A549 (cell line): ENCODE results near the gene CLASP1. TPM values are rescaled to one million over a fixed set of nuclear protein-coding genes. Genes with fewer than 3 reads are reported as not detected.

Experiments used
- ATAC-seq, 2 experiments: fragments of 200-7000 bp in 1 of 2; fragments of >200 bp in 1 of 2; cut with Nextera tagmentation in 1 of 2; cut with Tn5 transposase in 1 of 2; 3 replicates each; pipeline versions ENCODE4 v1.8.0 to v1.9.1; 2018 to 2020; ENCODE audit warnings: mild to moderate bottlenecking in 1 of 2, moderate library complexity in 1 of 2
- CTCF ChIA-PET: fragments of 300-600 bp; sonication (Branson Sonifier 250); formaldehyde crosslinking; extraction: SDS; loops from one replicate; lab custom pipeline; 2021; ENCODE audit warnings: antibody characterized with exemption, inconsistent platforms; lab: Yijun Ruan, JAX
- POLR2A ChIA-PET: fragments of 350-600 bp; formaldehyde crosslinking; extraction: SDS; loops from one replicate; lab custom pipeline; 2021; ENCODE audit warnings: antibody characterized with exemption, inconsistent platforms; lab: Yijun Ruan, JAX
- DNase-seq, 2 experiments: peaks; one replicate each; pipeline versions ENCODE4 v3.0.0 to v3.0.0-alpha.2; 2011 to 2016; ENCODE audit warnings: low read depth in 1 of 2, low spot score in 1 of 2
- FAIRE-seq: peaks from 2 replicates; lab custom pipeline; 2011; peaks lifted over from hg19 to GRCh38; lab: Jason Lieb, UNC
- H3K27ac ChIP-seq, 2 experiments: fragments of >200 bp; sonication (Bioruptor Twin); formaldehyde crosslinking; 3 replicates each; pipeline ENCODE4 v1.5.1; 2016 to 2017
- H3K4me1 ChIP-seq: fragments of >200 bp; sonication (Bioruptor Twin); formaldehyde crosslinking; 3 replicates; pipeline ENCODE4 v1.6.1; 2016
- H3K4me2 ChIP-seq: fragments of >200 bp; sonication (Bioruptor Twin); formaldehyde crosslinking; 3 replicates; pipeline ENCODE4 v1.6.1; 2016
- H3K4me3 ChIP-seq: fragments of >200 bp; sonication (Bioruptor Twin); formaldehyde crosslinking; 3 replicates; pipeline ENCODE4 v1.5.1; 2016
- H3K9me3 ChIP-seq: fragments of >200 bp; sonication (Bioruptor Twin); formaldehyde crosslinking; 3 replicates; pipeline ENCODE4 v1.6.1; 2016
- ATOH8 ChIP-seq: fragments of 250-450 bp; sonication (Bioruptor Pico); IDR thresholded peaks from 2 replicates; pipeline ENCODE4 v1.5.0; 2020; ENCODE audit warnings: low read depth, mild to moderate bottlenecking, moderate library complexity
- BHLHE40 ChIP-seq: IDR thresholded peaks from 2 replicates; pipeline ENCODE4 v1.6.1; 2012; ENCODE audit warnings: low read depth, low read length, inconsistent platforms
- CEBPB ChIP-seq, 2 experiments: fragments of >200 bp in 1 of 2; sonication (Bioruptor Twin) in 1 of 2; formaldehyde crosslinking in 1 of 2; IDR thresholded peaks; 2 replicates each; pipeline ENCODE4 v1.6.1; 2012 to 2016
- ELK1 ChIP-seq: fragments of 150-350 bp; IDR thresholded peaks from 2 replicates; pipeline ENCODE4 v1.6.1; 2014; ENCODE audit warnings: low read depth, mild to moderate bottlenecking, low read length
- EP300 ChIP-seq, 2 experiments: fragments of >200 bp; sonication (Bioruptor Twin); formaldehyde crosslinking; IDR thresholded peaks; 2 replicates in 1 of 2; 3 replicates in 1 of 2; pipeline ENCODE4 v1.6.1; 2016 to 2017
- ESRRA ChIP-seq: fragments of 150-350 bp; IDR thresholded peaks from 2 replicates; pipeline ENCODE4 v1.6.1; 2014; ENCODE audit warnings: mild to moderate bottlenecking, low read length, borderline replicate concordance
- FOXS1 ChIP-seq: fragments of 250-450 bp; sonication (Bioruptor Pico); IDR thresholded peaks from 2 replicates; pipeline ENCODE4 v1.5.0; 2020; ENCODE audit warnings: mild to moderate bottlenecking, moderate library complexity
- HEYL ChIP-seq: fragments of 250-450 bp; sonication (Bioruptor Pico); IDR thresholded peaks from 2 replicates; pipeline ENCODE4 v1.8.0; 2021; ENCODE audit warnings: mild to moderate bottlenecking, moderate library complexity
- MAFK ChIP-seq: fragments of 450-650 bp; IDR thresholded peaks from 2 replicates; pipeline ENCODE4 v1.6.1; 2014; ENCODE audit not compliant: partially characterized antibody
- MAX ChIP-seq: IDR thresholded peaks from 2 replicates; pipeline ENCODE4 v1.6.1; 2012
- NPAS2 ChIP-seq: fragments of 250-450 bp; sonication (Bioruptor Pico); IDR thresholded peaks from 2 replicates; pipeline ENCODE4 v1.8.0; 2022; ENCODE audit warnings: mild to moderate bottlenecking, moderate library complexity, borderline replicate concordance
- PBX3 ChIP-seq: IDR thresholded peaks from 2 replicates; pipeline ENCODE4 v1.6.1; 2012
- POLR2AphosphoS2 ChIP-seq: conservative IDR thresholded peaks from 2 replicates; pipeline ENCODE4 v1.6.1; 2012; ENCODE audit warnings: low read length, improper control_type of control experiment, inconsistent platforms
- RNF2 ChIP-seq: fragments of 200-600 bp; sonication (generic); IDR thresholded peaks from 2 replicates; pipeline ENCODE4 v1.6.1; 2016; ENCODE audit warnings: low read depth, mild to moderate bottlenecking, antibody characterized with exemption, moderate library complexity, borderline replicate concordance
- TFCP2L1 ChIP-seq: fragments of 250-450 bp; sonication (Bioruptor Pico); IDR thresholded peaks from 2 replicates; pipeline ENCODE4 v1.5.0; 2021; ENCODE audit warnings: mild to moderate bottlenecking
- TP53 ChIP-seq: fragments of 250-450 bp; sonication (Bioruptor Pico); IDR thresholded peaks from 2 replicates; pipeline ENCODE4 v1.5.0; 2021; ENCODE audit warnings: mild to moderate bottlenecking, moderate library complexity
- WGBS: methylation state at CpG from one replicate; pipeline ENCODE4 v1.1.6; 2017; ENCODE audit errors: missing lambda C conversion rate; 5-methylcytosine and 5-hydroxymethylcytosine counted together
- polyA plus RNA-seq, 4 experiments: library from polyadenylated mRNA; depleted of rRNA in 3 of 4; stranded (reverse); fragments of >200 nt; fragmentation: RNase III in 1 of 4; extraction: RNeasy Plus Mini Kit Qiagen cat#74134 plus additional on column Dnase treatment in 1 of 4; gene quantifications; 2 replicates in 3 of 4; 3 replicates in 1 of 4; pipeline ENCODE4 v1.2.3, GENCODE V29; 2011 to 2017

Gene CLASP1
- polyA plus RNA-seq, 2 of the 4 experiments (the other 2 are of a cell fraction) = 11.7 to 15.8 TPM

- no peak for TF ChIP-seq ATOH8
- no peak for TF ChIP-seq ESRRA
- TF ChIP-seq BHLHE40 = no peak
- no peak for TF ChIP-seq ELK1
- no peak for TF ChIP-seq MAX
- no peak for TF ChIP-seq NPAS2 (CRISPR knock-in tag)
- peak in 1 of 2 experiments; percentile 8; a peak in 1 of 4 replicates for TF ChIP-seq CEBPB (IDR thresholded peaks at IDR 0.05)
- TF ChIP-seq EP300 (IDR thresholded peaks at IDR 0.05) = no peak
Measured at GRCh38 chr2:121596221-121597080, 52.8 kb downstream of the CLASP1 start (continued).

- Histone ChIP-seq H3K27ac (no peak overlapping the region), H3K4me2 (peak overlapping the region; percentile 34; the same call in 2 of the 3 replicates), H3K4me1 (peaks cover 26% of the 10 kb centered on the region), H3K4me3 (no peak overlapping the region), H3K9me3 (no peaks in the 10 kb centered on the region)
- FAIRE-seq (no peak), DNase-seq (no peak), ATAC-seq (no peak)
- POLR2A ChIA-PET = interaction anchor here (1.3 to 2.6 kb wide), 2 partner anchors 54 to 64 kb away, joined by 7 to 10 read pairs; partner anchors contain the start of genes CLASP1 and RNU4ATAC
- TF ChIP-seq HEYL (CRISPR knock-in tag) = no peak
- TF ChIP-seq MAFK = no peak
- CTCF ChIA-PET = interaction anchor here (0.6 to 2.8 kb wide), 18 partner anchors 9 to 196 kb away, joined by 3 to 19 read pairs (median 4); no protein-coding TSS in a partner anchor
- 65% methylated on average over 6 of the region's 6 CpGs for WGBS
Measured at GRCh38 chr2:121595012-121595891, 54.0 kb downstream of the CLASP1 start.

- POLR2A ChIA-PET = no interaction called here
- no peak for TF ChIP-seq FOXS1
- no peak for TF ChIP-seq TFCP2L1 (CRISPR knock-in tag)
- TF ChIP-seq CEBPB (IDR thresholded peaks at IDR 0.05) = no peak
- TF ChIP-seq RNF2 = no peak
- TF ChIP-seq PBX3 = no peak
- TF ChIP-seq MAX = no peak
- TF ChIP-seq POLR2AphosphoS2 = no peak
- TF ChIP-seq TP53 = no peak
- TF ChIP-seq, all 56 proteins: peak for 0
- H3K4me1 ChIP-seq = peaks cover 19% of the 10 kb centered on the region
- DNase-seq (no peak), ATAC-seq (no peak), FAIRE-seq (no peak)
- no peaks in the 10 kb centered on the region for H3K9me3 ChIP-seq
- WGBS = 92% methylated on average over 3 of the region's 3 CpGs
- no peak overlapping the region for H3K4me2 ChIP-seq
- no peak overlapping the region for H3K4me3 ChIP-seq
- H3K27ac ChIP-seq = no peak overlapping the region
- CTCF ChIA-PET = no interaction called here
Measured at GRCh38 chr2:121591199-121591598, 58.1 kb downstream of the CLASP1 start.
